Kidney glomerular epithelial cell (primary cell): ENCODE results near the gene EGFL7.

Experiments used
- DNase-seq: peaks from one replicate; lab custom pipeline; 2025; lab: John Stamatoyannopoulos, UW

Gene EGFL7

DNA sequence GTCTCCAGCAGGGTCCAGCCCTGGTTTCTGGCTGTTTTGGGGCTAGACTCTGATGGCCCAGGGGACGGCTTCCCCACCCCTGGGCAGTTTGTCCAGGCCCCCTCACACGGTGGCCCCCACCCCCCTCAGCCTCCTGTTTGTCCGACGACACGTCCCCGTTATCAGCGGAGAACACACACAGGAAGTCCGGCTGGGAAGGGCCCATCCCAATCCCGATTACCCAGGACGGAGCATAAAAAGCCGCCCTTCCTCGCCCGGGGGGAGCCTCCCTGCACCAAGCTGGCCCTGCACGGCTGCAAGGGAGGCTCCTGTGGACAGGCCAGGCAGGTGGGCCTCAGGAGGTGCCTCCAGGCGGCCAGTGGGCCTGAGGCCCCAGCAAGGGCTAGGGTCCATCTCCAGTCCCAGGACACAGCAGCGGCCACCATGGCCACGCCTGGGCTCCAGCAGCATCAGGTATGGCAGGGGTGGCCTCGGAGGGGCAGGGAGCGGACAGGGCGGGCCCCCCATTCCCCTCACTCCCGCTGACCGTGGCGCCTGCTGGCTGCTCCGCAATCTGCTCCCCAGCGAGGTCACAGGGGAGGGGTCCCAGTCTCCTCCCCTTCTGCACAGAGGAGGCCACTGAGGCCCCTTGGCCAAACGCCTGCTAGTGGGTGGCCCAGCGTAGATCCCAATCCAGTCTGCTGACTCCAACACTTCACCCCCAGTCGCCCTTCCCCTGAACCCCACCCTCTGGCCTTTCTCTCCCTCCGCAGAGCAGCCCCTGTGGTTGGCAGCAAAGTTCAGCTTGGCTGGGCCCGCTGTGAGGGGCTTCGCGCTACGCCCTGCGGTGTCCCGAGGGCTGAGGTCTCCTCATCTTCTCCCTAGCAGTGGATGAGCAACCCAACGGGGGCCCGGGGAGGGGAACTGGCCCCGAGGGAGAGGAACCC lies at the start of gene EGFL7:
Gene EGFL7 (plus strand): TSS at position 261 of the 926 bp plus-strand sequence. CDS start 5,367 bp downstream, outside the sequence.
- DNase-seq: no peak

GRCh38 chr9:136613824-136614371 lies 48.8 kb upstream of the EGFL7 start:
- DNase-seq: no peak

DNA sequence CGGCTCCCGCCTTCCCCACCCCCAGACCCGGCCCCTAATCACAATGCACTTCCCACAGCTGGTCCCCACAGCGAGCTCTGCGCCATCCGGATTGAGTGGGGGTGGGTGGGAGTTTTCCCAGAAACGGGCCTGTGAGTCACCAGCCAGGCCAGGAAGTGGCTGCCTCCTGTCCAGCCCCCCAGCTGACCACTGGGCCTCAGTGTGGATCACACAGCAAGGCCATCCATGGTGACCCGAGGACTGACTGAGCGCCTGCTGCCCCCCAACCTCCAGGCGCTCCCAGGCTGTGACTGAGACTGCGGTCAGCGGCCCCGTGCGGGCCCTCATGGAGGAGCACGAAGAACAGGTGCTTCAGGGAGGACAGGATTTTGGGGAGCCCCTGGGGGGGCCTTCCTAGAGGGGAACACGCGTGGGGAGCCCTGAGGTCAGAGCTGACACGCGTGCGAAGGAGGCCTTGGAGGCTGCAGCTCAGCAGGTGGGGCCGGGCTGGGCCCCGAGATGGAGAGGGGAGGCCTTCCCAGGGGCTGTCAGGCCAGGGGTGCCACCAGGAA lies 48.3 kb upstream of the EGFL7 start:
- DNase-seq: no peak

DNA sequence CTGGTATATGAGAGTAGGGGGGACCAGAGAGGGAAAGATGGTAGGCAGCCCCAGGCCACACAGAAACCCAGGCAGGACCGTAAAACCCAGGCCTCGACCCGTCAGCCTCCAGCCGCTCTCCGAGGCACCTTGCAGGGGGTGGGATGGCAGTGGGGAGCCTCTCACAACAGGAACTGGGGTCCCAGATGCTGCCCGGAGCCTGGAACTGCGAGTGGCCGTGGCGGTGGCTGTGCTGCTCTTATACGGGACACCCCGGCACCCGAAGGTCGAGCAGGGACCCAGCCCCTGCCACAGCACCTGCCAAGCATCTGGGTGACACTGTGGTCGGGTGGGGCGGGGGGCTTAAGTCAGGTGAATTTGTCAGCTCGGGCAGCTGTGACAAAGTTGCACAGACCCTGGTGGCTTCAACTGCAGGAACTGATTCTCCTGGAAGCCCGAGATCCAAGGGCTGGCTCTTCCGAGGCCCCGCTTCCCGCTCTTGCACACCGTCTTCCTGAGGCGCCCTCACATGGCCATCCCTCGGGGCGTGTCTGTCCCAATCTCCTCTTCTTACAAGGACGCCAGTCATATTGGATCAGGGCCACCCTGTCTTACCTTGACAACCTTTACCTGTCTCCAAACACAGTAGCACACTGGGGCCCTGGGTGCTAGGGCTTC lies 47.6 kb upstream of the EGFL7 start:
- no peak for DNase-seq

- no peak for DNase-seq
Measured at GRCh38 chr9:136615631-136616306, 46.9 kb upstream of the EGFL7 start.

- DNase-seq: no peak
Measured at GRCh38 chr9:136616307-136616635, 46.4 kb upstream of the EGFL7 start.

GRCh38 chr9:136616948-136617695 lies 45.6 kb upstream of the EGFL7 start:
- DNase-seq: no peak

- no peak for DNase-seq
Measured at GRCh38 chr9:136617746-136618579, 44.8 kb upstream of the EGFL7 start.

DNA sequence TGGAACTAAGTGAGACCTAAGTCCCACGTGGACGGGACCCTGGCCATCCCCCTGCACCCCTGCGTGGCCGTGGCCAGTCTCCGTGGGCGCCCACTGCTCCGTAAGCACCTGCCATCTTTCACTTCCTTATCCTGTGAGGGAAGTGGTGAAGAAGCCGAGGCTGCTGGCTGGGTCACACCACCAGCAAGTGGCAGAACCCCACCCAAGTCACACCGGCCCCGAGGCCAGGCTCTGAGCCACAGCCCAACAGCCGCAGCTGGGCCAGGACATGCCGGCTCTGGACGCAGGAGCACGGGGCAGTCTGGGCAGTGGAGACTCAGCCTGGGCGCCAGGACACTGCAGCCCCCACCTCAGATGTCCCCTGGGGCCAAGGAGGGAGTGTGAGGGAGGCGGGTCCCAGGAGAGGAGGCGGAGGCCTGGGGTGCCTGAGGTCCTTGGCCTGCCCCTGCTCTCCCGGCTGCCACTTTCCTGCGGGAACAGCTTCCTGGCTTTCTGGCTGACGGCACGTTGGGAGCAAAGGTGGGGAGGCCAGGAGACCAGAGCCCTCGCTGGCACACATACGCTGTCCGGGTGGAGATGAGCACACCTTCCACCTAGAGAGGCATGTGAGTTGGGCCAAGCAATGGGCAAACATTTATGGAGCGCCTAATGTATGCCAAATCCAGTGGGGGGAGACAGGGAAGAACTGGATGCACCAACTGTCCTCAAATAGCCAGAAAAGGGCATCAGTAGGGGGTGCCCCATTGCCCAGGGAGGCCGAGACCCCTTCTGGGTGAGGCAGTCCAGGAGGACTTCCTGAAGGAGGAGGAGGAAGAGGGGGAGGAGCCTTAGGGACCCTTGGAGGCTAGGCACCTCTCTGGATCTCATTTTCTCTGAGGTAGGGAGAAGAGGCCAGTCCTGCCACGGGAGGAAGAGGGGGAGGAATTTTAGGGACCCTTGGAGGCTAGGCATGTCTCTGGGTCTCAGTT lies 43.9 kb upstream of the EGFL7 start:
- DNase-seq: no peak

GRCh38 chr9:136619742-136620440 lies 42.8 kb upstream of the EGFL7 start:
- DNase-seq: no peak

- DNase-seq: no peak
Measured at GRCh38 chr9:136620441-136621018, 42.2 kb upstream of the EGFL7 start.

DNA sequence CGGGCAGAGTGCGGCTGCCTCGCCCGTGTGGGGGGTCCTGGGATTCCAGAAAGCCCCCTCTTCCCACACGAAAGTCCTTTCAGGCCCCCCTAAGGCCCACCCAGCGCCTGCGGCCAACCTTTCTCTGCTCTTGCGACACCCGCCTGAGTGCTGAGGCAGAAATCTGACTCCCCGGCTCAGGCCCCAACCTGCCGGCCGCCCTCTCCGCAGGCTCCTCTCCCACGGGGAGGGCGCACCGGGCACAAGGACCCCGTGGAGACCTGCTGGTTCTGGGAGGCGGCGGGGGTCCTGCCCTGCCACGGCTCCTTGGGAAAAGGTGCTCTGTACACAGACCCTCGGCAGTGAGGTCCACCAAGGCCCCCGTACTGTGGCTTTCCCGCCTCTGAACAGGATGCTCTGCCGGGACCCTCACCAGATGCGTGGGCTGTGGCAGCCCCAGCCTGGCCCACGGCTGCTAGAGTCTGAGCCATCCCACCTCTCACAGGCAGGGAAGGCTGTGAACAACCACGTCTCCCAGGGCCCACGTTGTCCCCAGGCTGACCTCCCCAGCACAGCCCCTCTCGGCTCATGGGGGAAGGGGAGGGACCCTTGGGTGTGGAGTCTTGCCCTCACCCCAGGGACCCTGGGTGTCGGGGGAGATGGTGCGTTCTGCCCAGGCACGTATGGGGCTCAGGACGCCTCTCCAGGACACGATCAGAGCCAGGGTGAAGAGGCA lies 41.5 kb upstream of the EGFL7 start:
- DNase-seq: no peak

DNA sequence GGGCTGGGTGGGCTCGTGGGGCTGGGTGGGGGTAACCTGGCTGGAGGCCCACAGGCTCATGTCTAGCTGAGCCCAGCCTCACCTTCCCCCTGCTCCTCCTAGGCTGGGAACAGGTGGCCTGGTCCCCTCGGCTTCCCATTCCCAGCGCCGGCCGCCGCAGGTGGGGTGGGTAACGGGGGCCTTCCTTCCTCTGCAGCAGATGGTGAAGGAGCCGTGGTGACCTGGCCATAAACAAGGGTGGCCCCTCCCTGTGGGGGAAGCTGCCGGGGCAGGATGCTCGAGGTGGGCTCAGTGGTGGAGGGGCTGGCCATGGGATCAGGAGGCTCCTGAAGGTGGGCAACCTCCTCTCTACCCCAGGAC lies 41.0 kb upstream of the EGFL7 start:
- no peak for DNase-seq

DNA sequence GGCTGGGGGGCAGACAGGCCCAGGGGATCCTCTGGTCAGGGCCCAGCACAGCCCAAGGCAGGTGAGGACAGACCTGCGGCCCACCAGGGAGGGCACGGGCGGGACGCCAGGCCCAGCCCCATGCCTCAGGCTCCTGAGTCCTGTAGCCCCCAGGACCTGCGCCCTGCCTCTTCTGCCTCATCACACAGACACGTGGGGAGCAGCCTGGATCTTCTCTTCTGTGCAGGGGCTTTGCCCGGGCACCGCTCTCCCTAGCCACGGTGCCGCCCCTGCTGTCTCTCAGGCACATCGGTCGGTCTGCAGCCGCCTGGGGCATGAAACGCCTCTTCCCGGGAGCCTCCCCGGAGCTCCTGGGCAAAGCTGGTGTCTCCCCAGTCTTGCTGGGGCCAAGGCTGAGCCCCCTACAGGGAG lies 40.2 kb upstream of the EGFL7 start:
- DNase-seq: no peak

- no peak for DNase-seq
Measured at GRCh38 chr9:136623016-136623841, 39.5 kb upstream of the EGFL7 start.

DNA sequence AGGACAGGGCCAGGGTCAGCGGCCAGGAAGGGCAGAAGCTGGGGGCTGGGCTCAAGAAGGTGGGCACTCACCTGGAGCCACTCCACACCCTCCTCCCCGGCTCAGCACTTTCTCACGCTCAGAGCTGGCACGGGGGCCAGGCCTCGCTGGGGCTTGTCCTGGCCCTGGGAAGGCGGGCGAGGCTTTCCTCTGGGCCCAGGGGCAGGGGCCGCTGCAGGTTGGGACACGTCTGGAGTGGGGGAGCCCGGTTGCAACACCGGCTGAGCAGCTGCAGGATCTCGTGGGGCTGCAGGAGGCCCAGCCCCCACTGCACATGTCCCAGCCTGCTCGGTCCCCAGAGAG lies 38.9 kb upstream of the EGFL7 start:
- no peak for DNase-seq
